RWPE1 (cell line): ENCODE data around the gene PTAR1.

Source experiments
- CTCF ChIA-PET: fragments of 350-600 bp; sonication (Branson Sonifier 250); formaldehyde crosslinking; extraction: SDS; loops from one replicate; lab custom pipeline; 2021; lab: Yijun Ruan, JAX
- POLR2A ChIA-PET: fragments of 400-600 bp; formaldehyde crosslinking; extraction: SDS; loops from one replicate; lab custom pipeline; 2020; ENCODE audit warnings: antibody characterized with exemption; ENCODE audit not compliant: low non-redundant PET; lab: Yijun Ruan, JAX
- DNase-seq: peaks from one replicate; pipeline ENCODE4 v3.0.0; 2012; ENCODE audit warnings: low spot score
- H3K27ac ChIP-seq: fragments of 450-650 bp; 2 replicates; pipeline ENCODE4 v1.5.1; 2017
- TF ChIP-seq, protein P1 (sequence below): fragments of 450-650 bp; conservative IDR thresholded peaks from 2 replicates; pipeline ENCODE4 v1.5.1; 2017; ENCODE audit warnings: low read depth, mild to moderate bottlenecking

Gene PTAR1

DNA sequence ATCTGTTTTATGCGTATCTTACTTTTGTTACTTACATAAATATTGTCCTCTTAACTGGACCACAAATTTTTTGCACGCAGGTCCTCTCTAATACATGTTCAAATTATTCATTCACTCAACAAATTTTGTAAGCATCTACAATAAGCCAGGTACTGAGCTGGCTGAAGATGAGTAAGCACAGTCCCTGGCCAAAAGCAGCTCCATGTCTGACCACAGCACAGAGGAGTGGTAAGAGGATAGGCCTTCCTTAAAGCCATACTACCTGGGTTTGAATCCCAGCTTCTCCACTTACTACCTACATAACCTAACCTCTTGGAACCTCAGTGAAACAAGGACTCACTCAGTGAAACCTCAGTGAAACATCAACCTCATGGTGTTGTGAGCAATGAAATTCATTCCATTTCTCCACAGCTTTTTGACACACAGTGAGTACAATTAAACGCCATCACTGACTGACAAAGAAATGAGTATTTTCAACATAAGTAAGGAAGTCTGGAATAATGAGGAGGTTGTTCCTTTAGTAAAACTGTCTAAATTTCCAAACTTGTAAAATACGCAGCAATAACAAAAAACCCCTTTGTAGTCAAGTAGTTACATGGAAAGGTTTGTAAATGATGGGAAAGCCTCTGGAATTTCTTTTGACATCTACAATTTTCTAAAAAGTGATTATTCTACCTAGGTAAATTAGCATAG, 15.0 kb downstream of the PTAR1 start:
- ChIA-PET CTCF (interaction anchor here (0.6 to 0.8 kb wide), 3 partner anchors 175 to 1359 kb away, joined by 3 to 9 read pairs (median 4); no protein-coding TSS in a partner anchor), POLR2A (no interaction called here)
- TF ChIP-seq, protein P1, sequence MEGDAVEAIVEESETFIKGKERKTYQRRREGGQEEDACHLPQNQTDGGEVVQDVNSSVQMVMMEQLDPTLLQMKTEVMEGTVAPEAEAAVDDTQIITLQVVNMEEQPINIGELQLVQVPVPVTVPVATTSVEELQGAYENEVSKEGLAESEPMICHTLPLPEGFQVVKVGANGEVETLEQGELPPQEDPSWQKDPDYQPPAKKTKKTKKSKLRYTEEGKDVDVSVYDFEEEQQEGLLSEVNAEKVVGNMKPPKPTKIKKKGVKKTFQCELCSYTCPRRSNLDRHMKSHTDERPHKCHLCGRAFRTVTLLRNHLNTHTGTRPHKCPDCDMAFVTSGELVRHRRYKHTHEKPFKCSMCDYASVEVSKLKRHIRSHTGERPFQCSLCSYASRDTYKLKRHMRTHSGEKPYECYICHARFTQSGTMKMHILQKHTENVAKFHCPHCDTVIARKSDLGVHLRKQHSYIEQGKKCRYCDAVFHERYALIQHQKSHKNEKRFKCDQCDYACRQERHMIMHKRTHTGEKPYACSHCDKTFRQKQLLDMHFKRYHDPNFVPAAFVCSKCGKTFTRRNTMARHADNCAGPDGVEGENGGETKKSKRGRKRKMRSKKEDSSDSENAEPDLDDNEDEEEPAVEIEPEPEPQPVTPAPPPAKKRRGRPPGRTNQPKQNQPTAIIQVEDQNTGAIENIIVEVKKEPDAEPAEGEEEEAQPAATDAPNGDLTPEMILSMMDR: no peak
- no peak for DNase-seq
- H3K27ac ChIP-seq: no peak overlapping the region

DNA sequence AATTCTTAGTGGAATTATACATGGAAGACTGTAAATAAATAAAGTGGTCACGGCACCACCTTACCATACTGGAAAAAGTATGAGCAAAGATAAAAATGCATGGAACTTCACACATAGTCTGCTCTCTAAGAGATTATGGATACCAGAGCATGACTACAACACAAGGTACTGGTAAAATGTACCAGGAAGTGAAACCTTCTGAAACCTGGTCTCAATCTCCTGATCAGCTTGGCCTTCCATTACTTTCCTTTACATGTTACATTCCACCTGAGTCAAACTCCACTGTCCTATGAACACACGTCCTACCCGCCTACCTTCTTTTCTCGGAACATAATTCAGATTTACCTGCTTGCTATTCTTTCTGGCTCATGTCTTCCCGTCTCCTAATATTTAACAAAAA, 15.9 kb downstream of the PTAR1 start:
- TF ChIP-seq, protein P1: no peak
- ChIA-PET POLR2A (no interaction called here), CTCF (no interaction called here)
- no peak overlapping the region for H3K27ac ChIP-seq
- DNase-seq: no peak

DNA sequence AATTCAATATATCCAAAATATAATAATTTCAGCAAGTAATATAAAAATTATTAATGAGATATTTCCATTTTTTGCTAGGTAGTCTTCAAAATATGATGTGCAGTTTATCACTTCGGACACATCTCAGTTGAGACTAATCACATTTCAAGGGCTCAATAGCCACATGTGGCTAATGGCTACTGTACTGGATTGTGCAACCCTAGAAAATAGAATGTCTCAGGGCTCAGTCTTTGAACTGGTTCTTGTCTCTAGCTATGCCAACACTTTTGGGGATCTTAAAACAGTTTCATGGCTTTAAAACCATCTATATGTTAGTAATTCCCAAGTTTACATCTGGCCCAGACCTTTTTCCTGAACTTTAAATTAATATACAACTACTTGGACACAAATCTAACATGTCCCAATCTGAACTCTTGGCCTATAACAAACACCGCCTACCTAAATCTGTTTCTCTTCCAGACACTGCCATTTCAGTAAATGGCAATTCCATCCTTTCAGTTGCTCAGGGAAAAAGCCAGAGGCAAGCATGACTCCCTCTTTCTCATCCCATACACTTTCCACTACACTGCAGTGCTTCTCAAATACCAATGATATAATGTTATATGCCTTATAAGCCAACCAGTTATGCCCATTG, 18.8 kb downstream of the PTAR1 start:
- TF ChIP-seq, protein P1: no peak
- CTCF ChIA-PET: interaction anchor here (0.5 to 0.7 kb wide), 2 partner anchors 448 to 649 kb away, joined by 3 to 6 read pairs; no protein-coding TSS in a partner anchor
- H3K27ac ChIP-seq: no peak overlapping the region
- no peak for DNase-seq
- POLR2A ChIA-PET: no interaction called here

DNA sequence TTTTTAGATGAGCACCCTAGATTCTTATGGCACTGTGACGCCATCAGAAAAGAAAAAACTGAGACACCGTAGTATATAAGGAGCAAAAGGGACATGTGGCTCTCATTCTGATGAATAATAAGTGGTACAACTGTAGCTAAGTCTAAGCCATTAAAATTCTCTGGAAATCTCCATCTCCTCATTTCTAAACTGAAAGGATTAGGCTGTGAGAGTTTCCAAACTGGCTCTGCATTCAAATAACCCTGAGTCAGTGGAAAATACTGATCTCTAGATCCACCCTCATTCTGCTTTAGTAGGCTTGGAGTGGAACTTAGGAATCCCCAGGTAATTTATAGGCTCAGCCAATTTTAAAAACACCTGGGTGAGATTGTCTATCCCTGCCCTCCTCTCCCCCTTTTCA, 28.5 kb downstream of the PTAR1 start:
- ChIA-PET POLR2A (interaction anchor here (0.6 kb wide), 1 partner anchor 59 kb away, joined by 3 read pairs; the partner anchor contains the start of gene APBA1), CTCF (no interaction called here)
- DNase-seq: no peak
- H3K27ac ChIP-seq: no peak overlapping the region
- TF ChIP-seq, protein P1: no peak

DNA sequence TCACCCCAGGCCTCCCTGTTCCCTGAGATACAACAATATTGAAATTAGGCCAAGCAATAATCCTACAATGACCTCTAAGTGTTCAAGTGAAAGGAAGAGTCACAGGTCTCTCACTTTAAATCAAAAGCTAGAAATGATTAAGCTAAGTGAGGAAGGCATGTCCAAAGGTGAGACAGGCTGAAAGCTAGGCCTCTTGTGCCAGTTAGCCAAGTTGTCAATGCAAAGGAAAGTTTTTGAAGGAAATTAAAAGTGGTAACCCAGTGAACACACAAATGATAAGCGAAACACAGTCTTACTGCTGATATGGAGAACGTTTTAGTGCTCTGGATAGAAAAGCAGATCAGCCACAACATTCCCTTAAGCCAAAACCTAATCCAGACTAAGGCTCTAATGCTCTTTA, 39.8 kb downstream of the PTAR1 start:
- H3K27ac ChIP-seq: no peak overlapping the region
- TF ChIP-seq, protein P1: no peak
- ChIA-PET POLR2A (no interaction called here), CTCF (no interaction called here)
- no peak for DNase-seq

DNA sequence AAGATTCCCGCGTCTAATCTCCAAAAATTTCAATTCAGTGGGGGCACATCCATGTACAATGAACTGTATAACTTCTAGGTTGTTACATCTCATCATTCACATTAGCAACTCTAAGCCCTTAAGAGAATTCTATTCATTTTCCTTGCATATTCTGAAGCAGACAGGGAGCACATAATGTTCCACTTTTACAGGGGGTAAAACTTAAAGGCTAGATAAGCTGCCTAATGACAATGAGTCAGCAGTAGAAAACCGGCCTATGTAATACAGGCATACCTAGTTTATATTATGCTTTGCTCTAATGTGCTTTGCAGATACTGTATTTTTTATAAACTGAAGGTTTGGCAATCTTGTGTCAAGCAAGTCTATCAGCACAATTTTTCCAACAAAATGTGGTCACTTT, 40.4 kb downstream of the PTAR1 start:
- TF ChIP-seq, protein P1: no peak
- H3K27ac ChIP-seq: no peak overlapping the region
- CTCF ChIA-PET: no interaction called here
- no peak for DNase-seq
- POLR2A ChIA-PET: no interaction called here
